ENCODE measurements around the gene SCAMP5.

Gene SCAMP5

DNA sequence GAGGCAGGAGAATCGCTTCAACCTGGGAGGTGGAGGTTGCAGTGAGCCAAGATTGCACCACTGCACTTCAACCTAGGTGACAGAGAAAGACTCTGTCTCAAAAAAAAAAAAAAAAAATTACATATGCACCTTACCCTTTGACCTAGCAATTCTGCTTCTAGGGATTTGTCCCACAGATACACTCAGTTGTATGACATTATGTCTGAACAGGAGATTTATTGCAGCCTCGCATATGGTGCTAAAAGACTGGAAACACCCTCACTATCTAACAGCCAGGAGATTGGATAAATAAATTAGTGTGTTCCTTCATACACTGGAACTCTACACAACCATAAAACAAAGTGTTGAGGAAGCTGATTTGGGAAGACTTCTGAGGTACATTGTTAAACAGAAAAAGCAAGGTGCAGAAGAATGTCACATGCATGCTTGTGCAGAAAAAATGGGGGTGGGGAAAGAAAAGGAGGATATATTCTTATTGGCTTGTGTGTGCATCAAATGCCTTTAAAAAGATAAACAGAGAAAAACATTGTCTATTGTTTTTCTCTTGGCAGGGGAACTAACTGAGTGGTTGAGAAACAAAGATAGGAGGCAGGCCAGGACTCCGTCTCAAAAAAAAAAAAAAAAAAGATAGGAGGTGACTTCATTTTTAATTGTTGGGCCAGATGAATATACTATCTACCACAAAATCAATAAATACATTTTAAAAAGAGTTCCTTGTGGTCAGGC lies 59.0 kb downstream of the SCAMP5 start:
- peak in 1 of 2 donors; percentile 59 for DNase-seq (ENCODE audit: low read depth in 2 of 2)
- no peak overlapping the region for H3K4me3 ChIP-seq (replicated peaks in 1 of 2; ENCODE audit: low read depth in 2 of 2, low read length in 2 of 2)
- TF ChIP-seq, protein P1, sequence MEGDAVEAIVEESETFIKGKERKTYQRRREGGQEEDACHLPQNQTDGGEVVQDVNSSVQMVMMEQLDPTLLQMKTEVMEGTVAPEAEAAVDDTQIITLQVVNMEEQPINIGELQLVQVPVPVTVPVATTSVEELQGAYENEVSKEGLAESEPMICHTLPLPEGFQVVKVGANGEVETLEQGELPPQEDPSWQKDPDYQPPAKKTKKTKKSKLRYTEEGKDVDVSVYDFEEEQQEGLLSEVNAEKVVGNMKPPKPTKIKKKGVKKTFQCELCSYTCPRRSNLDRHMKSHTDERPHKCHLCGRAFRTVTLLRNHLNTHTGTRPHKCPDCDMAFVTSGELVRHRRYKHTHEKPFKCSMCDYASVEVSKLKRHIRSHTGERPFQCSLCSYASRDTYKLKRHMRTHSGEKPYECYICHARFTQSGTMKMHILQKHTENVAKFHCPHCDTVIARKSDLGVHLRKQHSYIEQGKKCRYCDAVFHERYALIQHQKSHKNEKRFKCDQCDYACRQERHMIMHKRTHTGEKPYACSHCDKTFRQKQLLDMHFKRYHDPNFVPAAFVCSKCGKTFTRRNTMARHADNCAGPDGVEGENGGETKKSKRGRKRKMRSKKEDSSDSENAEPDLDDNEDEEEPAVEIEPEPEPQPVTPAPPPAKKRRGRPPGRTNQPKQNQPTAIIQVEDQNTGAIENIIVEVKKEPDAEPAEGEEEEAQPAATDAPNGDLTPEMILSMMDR (IDR thresholded peaks at IDR 0.05; ENCODE audit: low read depth, low read length) = no peak

GRCh38 chr15:75056036-75056435 lies 60.7 kb downstream of the SCAMP5 start:
- no peak for DNase-seq (ENCODE audit: low read depth in 2 of 2)
- TF ChIP-seq, protein P1 (IDR thresholded peaks at IDR 0.05; ENCODE audit: low read depth, low read length) = no peak
- no peak overlapping the region for H3K4me3 ChIP-seq (replicated peaks in 1 of 2; ENCODE audit: low read depth in 2 of 2, low read length in 2 of 2)

- H3K4me3 ChIP-seq (replicated peaks in 1 of 2; ENCODE audit: low read depth in 2 of 2, low read length in 2 of 2) = no peak overlapping the region
- no peak for DNase-seq (ENCODE audit: low read depth in 2 of 2)
- TF ChIP-seq, protein P1 (IDR thresholded peaks at IDR 0.05; ENCODE audit: low read depth, low read length) = no peak
Observed at GRCh38 chr15:75058127-75058905, 63.0 kb downstream of the SCAMP5 start.

DNA sequence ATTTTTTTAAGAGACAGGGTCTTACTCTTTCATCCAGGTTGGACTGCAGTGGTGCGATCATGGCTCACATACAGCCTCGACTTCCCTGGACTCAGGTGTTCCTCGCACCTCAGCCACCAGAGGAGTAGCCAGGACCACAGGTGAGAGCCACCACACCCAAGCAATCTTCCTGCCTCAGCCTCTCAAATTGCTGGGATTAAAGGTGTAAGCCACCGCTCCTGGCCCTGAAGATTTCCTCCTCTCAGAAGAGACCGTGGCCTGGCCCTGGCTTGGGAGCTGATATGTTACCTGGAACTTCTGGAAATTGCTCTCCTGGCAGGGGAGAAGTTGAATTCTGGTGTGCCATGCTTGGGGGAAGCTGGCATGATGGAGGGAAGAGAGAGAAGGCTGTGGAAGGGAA lies 64.2 kb downstream of the SCAMP5 start:
- no peak overlapping the region for H3K4me3 ChIP-seq (replicated peaks in 1 of 2; ENCODE audit: low read depth in 2 of 2, low read length in 2 of 2)
- TF ChIP-seq, protein P1 (IDR thresholded peaks at IDR 0.05; ENCODE audit: low read depth, low read length) = no peak
- no peak for DNase-seq (ENCODE audit: low read depth in 2 of 2)

DNA sequence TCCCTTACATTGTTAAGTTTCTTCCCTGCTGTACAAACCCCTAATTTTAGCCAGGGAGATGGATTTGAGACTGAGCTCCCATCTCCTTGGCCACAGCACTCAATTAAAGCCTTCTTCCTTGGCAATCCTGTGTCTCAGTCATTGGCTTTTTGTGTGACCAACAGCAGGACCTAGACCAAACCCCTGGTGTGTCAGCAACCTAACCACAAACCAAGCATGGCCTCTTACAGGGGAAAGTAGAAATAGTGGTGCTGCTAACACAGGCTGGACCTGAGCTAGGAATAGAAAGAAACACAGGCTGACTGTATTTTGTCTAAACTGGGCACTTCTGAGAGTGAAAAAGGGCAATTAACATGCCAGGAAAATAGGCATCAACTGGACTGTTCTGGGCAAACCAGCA lies 65.9 kb downstream of the SCAMP5 start:
- DNase-seq (ENCODE audit: low read depth in 2 of 2) = peak in 1 of 2 donors; percentile 47
- TF ChIP-seq, protein P1 (IDR thresholded peaks at IDR 0.05; ENCODE audit: low read depth, low read length) = no peak
- H3K4me3 ChIP-seq (replicated peaks in 1 of 2; ENCODE audit: low read depth in 2 of 2, low read length in 2 of 2) = no peak overlapping the region

DNA sequence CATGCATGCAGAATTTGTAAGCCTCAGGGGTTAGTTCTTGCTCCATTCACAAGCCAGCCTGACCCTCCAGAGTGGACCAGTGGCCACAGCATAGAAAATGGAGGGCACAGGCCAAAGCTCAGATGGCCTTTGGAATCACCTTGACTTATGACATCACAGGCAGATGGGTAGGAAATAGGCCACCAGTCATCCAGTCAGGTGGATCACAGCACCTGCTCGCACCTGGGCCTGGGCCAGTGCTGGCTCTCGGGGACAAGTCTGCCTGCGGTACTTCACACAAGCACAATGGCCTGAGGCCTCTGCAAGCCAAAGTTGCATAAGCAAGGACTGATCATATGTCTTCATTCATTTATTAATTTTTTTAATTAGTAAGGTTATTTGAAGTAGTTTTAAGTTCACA lies 67.3 kb downstream of the SCAMP5 start:
- no peak overlapping the region for H3K4me3 ChIP-seq (replicated peaks in 1 of 2; ENCODE audit: low read depth in 2 of 2, low read length in 2 of 2)
- DNase-seq (ENCODE audit: low read depth in 2 of 2) = no peak
- TF ChIP-seq, protein P1 (IDR thresholded peaks at IDR 0.05; ENCODE audit: low read depth, low read length) = no peak
